B cell (primary cell): ENCODE data around the gene HIRA. TPM values are rescaled to one million over a fixed set of nuclear protein-coding genes. Genes with fewer than 3 reads are reported as not detected.
A peak's percentile ranks its signal among the peaks of the same experiment; 100 is the strongest.

Experiments used
- ATAC-seq: fragments of 200-7000 bp; cut with Tn5 transposase; one replicate; pipeline ENCODE4 v1.10.0; 2021; ENCODE audit warnings: low read depth, mild to moderate bottlenecking, moderate number of reproducible peaks, moderate library complexity
- CTCF ChIA-PET: fragments of 350-600 bp; sonication (Branson Sonifier 250); formaldehyde crosslinking; loops from one replicate; lab custom pipeline; 2021; ENCODE audit warnings: antibody characterized with exemption, inconsistent platforms; lab: Charles Lee
- POLR2A ChIA-PET: fragments of 350-600 bp; sonication (Branson Sonifier 250); formaldehyde crosslinking; loops from one replicate; lab custom pipeline; 2021; ENCODE audit warnings: antibody characterized with exemption; lab: Charles Lee
- DNase-seq: peaks from one replicate; pipeline ENCODE4 v3.0.0; 2013
- H2AFZ ChIP-seq: 2 replicates; pipeline ENCODE4 v1.6.1; 2012; ENCODE audit warnings: mild to moderate bottlenecking, low read depth, low read length; ENCODE audit not compliant: insufficient read depth, poor library complexity, severe bottlenecking
- H3K27ac ChIP-seq, 2 donors: 1 replicate in 1 of 2; 2 replicates in 1 of 2; pipeline ENCODE4 v1.5.1; 2012 to 2013; ENCODE audit warnings: low read length in 2 of 2, mild to moderate bottlenecking in 2 of 2, moderate library complexity in 1 of 2
- H3K27me3 ChIP-seq, 4 experiments: fragments of 200-600 bp in 1 of 4; sonication (generic) in 1 of 4; replicated peaks in 1 of 4; 1 replicate in 2 of 4; 2 replicates in 2 of 4; pipeline versions ENCODE4 v1.6.1 to v1.7.0; 2013 to 2016; ENCODE audit warnings: low read length in 3 of 4, mild to moderate bottlenecking in 2 of 4, mixed read lengths in 1 of 4, moderate library complexity in 1 of 4; ENCODE audit not compliant: insufficient read depth in 4 of 4, control insufficient read depth in 3 of 4; ENCODE audit errors: control extremely low read depth in 1 of 4
- H3K36me3 ChIP-seq, 2 experiments: replicated peaks in 1 of 2; 1 replicate in 1 of 2; 2 replicates in 1 of 2; pipeline versions ENCODE4 v1.6.1 to v1.7.1; 2013; ENCODE audit warnings: low read length in 1 of 2; ENCODE audit not compliant: insufficient read depth in 2 of 2, control insufficient read depth in 1 of 2; ENCODE audit errors: control extremely low read depth in 1 of 2, extremely low read depth in 1 of 2
- H3K4me1 ChIP-seq, 2 donors: fragments of 200-600 bp in 1 of 2; sonication (generic) in 1 of 2; 1 replicate in 1 of 2; 2 replicates in 1 of 2; pipeline versions ENCODE4 v1.5.1 to v1.6.1; 2013 to 2017; ENCODE audit warnings: low read length in 2 of 2; ENCODE audit not compliant: control insufficient read depth in 2 of 2, insufficient read depth in 2 of 2
- H3K4me2 ChIP-seq: replicated peaks from 2 replicates; pipeline ENCODE3; 2012; ENCODE audit warnings: mild to moderate bottlenecking, low read depth, low read length; ENCODE audit not compliant: poor library complexity, severe bottlenecking
- H3K4me3 ChIP-seq, 5 experiments: fragments of 200-600 bp in 1 of 5; sonication (generic) in 1 of 5; 1 replicate in 3 of 5; 2 replicates in 2 of 5; pipeline versions ENCODE4 v1.5.1 to v1.7.0; 2011 to 2016; ENCODE audit warnings: low read length in 4 of 5, mild to moderate bottlenecking in 4 of 5, low read depth in 2 of 5, control low read depth in 1 of 5, moderate library complexity in 1 of 5; ENCODE audit not compliant: insufficient read depth in 1 of 5; ENCODE audit errors: control extremely low read depth in 1 of 5, extremely low read depth in 1 of 5
- H3K79me2 ChIP-seq: fragments of 200-600 bp; sonication (generic); one replicate; pipeline ENCODE4 v1.6.0; 2016; ENCODE audit warnings: low read length; ENCODE audit not compliant: control insufficient read depth, insufficient read depth
- H3K9ac ChIP-seq: fragments of 200-600 bp; sonication (generic); 2 replicates; pipeline ENCODE4 v1.6.1; 2017; ENCODE audit warnings: mild to moderate bottlenecking, low read length, moderate library complexity
- H3K9me3 ChIP-seq, 3 donors: one replicate each; pipeline versions ENCODE4 v1.6.1 to v1.7.1; 2013; ENCODE audit warnings: low read length in 2 of 3; ENCODE audit not compliant: control insufficient read depth in 2 of 3, insufficient read depth in 1 of 3; ENCODE audit errors: control extremely low read depth in 1 of 3
- H4K20me1 ChIP-seq: 2 replicates; pipeline ENCODE4 v1.6.0; 2012; ENCODE audit warnings: mild to moderate bottlenecking, low read length; ENCODE audit not compliant: insufficient read depth, control insufficient read depth, poor library complexity, severe bottlenecking
- H3K27ac Mint-ChIP-seq: one replicate; pipeline ENCODE4 v1.8.0; 2021; ENCODE audit warnings: mixed read lengths
- H3K27me3 Mint-ChIP-seq: one replicate; pipeline ENCODE4 v1.8.0; 2021; ENCODE audit warnings: mixed read lengths
- H3K4me1 Mint-ChIP-seq: one replicate; pipeline ENCODE4 v1.8.0; 2021; ENCODE audit warnings: mixed read lengths
- H3K4me3 Mint-ChIP-seq: one replicate; pipeline ENCODE4 v1.8.0; 2021; ENCODE audit warnings: mixed read lengths
- H3K9me3 Mint-ChIP-seq: one replicate; pipeline ENCODE4 v1.8.0; 2022; ENCODE audit warnings: mixed read lengths; ENCODE audit not compliant: insufficient read depth
- CTCF ChIP-seq: fragments of 200-600 bp; IDR thresholded peaks from one replicate; pipeline ENCODE4 v1.8.0; 2022; ENCODE audit warnings: antibody characterized with exemption, mild to moderate bottlenecking
- EZH2 ChIP-seq: IDR thresholded peaks from 2 replicates; pipeline ENCODE4 v1.6.1; 2012; ENCODE audit warnings: borderline replicate concordance, low read depth, mild to moderate bottlenecking, moderate library complexity, low read length; ENCODE audit not compliant: insufficient read depth, poor library complexity, severe bottlenecking
- WGBS: methylation state at CpG from one replicate; pipeline ENCODE4 v1.1.5; 2013; ENCODE audit warnings: missing lambda C conversion rate; ENCODE audit not compliant: insufficient coverage; 5-methylcytosine and 5-hydroxymethylcytosine counted together
- intact Hi-C: fragments of 100-400 bp; cut with micrococcal nuclease; formaldehyde crosslinking; loops from one replicate; pipeline ENCODE4 v1.10.0; 2022
- polyA plus RNA-seq: library from polyadenylated mRNA; depleted of rRNA; stranded (reverse); fragments of >200 nt; gene quantifications from 2 replicates; pipeline ENCODE4 v1.2.3, GENCODE V29; 2012
- total RNA-seq, 2 donors: library from RNA; stranded (reverse); fragments of 120-200 nt in 1 of 2; gene quantifications; 1 replicate in 1 of 2; 2 replicates in 1 of 2; pipeline versions ENCODE4 v1.2.3 to v1.2.4, GENCODE V29; 2013 to 2022

Gene HIRA
- total and polyA plus RNA-seq, 2 donors (not counting 1 experiment from before 2014, with no cell fraction given) = 28.3 to 34.5 TPM

- ChIA-PET CTCF (no interaction called here), POLR2A (no interaction called here)
- no peak overlapping the region for H3K4me2 ChIP-seq
- Mint-ChIP-seq H3K27me3 (no peaks in the 10 kb centered on the region), H3K4me1 (no peaks in the 10 kb centered on the region), H3K27ac (no peak overlapping the region), H3K9me3 (no peaks in the 10 kb centered on the region), H3K4me3 (no peak overlapping the region)
- H3K9me3 ChIP-seq = no peaks in the 10 kb centered on the region
- H3K36me3 ChIP-seq = peaks cover 3 to 50% of the 10 kb centered on the region in 2 experiments
- 97% methylated on average over 3 of the region's 3 CpGs for WGBS
- TF ChIP-seq EZH2 = no peak
- no peak for TF ChIP-seq CTCF
- no peaks in the 10 kb centered on the region for H3K79me2 ChIP-seq
- H4K20me1 ChIP-seq = no peaks in the 10 kb centered on the region
- H3K4me1 ChIP-seq = no peaks in the 10 kb centered on the region
- no peak for ATAC-seq
- no peak overlapping the region for H3K27ac ChIP-seq
- intact Hi-C loops = no loop called here
- no peak for DNase-seq
- no peak overlapping the region for H3K4me3 ChIP-seq
- H3K27me3 ChIP-seq = no peaks in the 10 kb centered on the region
- H2AFZ ChIP-seq = no peak overlapping the region
- no peak overlapping the region for H3K9ac ChIP-seq
Measured at GRCh38 chr22:19376247-19376646, 55.3 kb downstream of the HIRA start.

- Histone ChIP-seq H3K4me2 (no peak overlapping the region), H3K4me3 (no peak overlapping the region), H3K9ac (no peak overlapping the region), H3K36me3 (peaks cover 3 to 50% of the 10 kb centered on the region in 2 experiments), H4K20me1 (no peaks in the 10 kb centered on the region), H3K4me1 (no peaks in the 10 kb centered on the region), H3K9me3 (no peaks in the 10 kb centered on the region), H3K27me3 (no peaks in the 10 kb centered on the region), H3K79me2 (no peaks in the 10 kb centered on the region), H3K27ac (no peak overlapping the region), H2AFZ (no peak overlapping the region)
- TF ChIP-seq EZH2 (no peak), CTCF (no peak)
- WGBS = 96% methylated on average over 7 of the region's 8 CpGs
- Mint-ChIP-seq H3K9me3 (no peaks in the 10 kb centered on the region), H3K4me3 (no peak overlapping the region), H3K27ac (peak overlapping the region; percentile 28), H3K27me3 (no peaks in the 10 kb centered on the region), H3K4me1 (no peaks in the 10 kb centered on the region)
- ATAC-seq = no peak
- ChIA-PET CTCF (interaction anchor here (1.5 kb wide), 1 partner anchor 27 kb away, joined by 3 read pairs; no protein-coding TSS in a partner anchor), POLR2A (no interaction called here)
- DNase-seq = no peak
- intact Hi-C loops = no loop called here
Measured at GRCh38 chr22:19375435-19375834, 56.1 kb downstream of the HIRA start.
